Hepatocyte (in vitro differentiated cells): ENCODE measurements around the gene PRKCA.

Experiments
- EZH2phosphoT487 ChIP-seq: fragments of 200-600 bp; sonication (generic); IDR thresholded peaks from one replicate; pipeline ENCODE4 v1.6.1; 2018; ENCODE audit warnings: antibody characterized with exemption, mild to moderate bottlenecking, low read depth, moderate library complexity; ENCODE audit not compliant: unreplicated experiment, severe bottlenecking
- TF ChIP-seq, protein P1 (sequence below): fragments of 200-600 bp; sonication (generic); IDR thresholded peaks from 2 replicates; pipeline ENCODE4 v1.5.1; 2016; ENCODE audit warnings: antibody characterized with exemption, mild to moderate bottlenecking; ENCODE audit not compliant: poor library complexity

GRCh38 chr17:66822009-66822408 is 519.6 kb downstream of the PRKCA start:
- TF ChIP-seq, protein P1, sequence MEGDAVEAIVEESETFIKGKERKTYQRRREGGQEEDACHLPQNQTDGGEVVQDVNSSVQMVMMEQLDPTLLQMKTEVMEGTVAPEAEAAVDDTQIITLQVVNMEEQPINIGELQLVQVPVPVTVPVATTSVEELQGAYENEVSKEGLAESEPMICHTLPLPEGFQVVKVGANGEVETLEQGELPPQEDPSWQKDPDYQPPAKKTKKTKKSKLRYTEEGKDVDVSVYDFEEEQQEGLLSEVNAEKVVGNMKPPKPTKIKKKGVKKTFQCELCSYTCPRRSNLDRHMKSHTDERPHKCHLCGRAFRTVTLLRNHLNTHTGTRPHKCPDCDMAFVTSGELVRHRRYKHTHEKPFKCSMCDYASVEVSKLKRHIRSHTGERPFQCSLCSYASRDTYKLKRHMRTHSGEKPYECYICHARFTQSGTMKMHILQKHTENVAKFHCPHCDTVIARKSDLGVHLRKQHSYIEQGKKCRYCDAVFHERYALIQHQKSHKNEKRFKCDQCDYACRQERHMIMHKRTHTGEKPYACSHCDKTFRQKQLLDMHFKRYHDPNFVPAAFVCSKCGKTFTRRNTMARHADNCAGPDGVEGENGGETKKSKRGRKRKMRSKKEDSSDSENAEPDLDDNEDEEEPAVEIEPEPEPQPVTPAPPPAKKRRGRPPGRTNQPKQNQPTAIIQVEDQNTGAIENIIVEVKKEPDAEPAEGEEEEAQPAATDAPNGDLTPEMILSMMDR, result no peak
- no peak for TF ChIP-seq EZH2phosphoT487
